Ramos (cell line): Measurements from ENCODE around the gene HOXB9.

Experiments used
- in situ Hi-C: fragments of 300-500 bp; cut with MboI; formaldehyde crosslinking; loops from one replicate; pipeline ENCODE4 v1.14.3; 2022; ENCODE audit warnings: low sequenced_read_pairs; ENCODE audit not compliant: unreplicated experiment

Gene HOXB9

DNA sequence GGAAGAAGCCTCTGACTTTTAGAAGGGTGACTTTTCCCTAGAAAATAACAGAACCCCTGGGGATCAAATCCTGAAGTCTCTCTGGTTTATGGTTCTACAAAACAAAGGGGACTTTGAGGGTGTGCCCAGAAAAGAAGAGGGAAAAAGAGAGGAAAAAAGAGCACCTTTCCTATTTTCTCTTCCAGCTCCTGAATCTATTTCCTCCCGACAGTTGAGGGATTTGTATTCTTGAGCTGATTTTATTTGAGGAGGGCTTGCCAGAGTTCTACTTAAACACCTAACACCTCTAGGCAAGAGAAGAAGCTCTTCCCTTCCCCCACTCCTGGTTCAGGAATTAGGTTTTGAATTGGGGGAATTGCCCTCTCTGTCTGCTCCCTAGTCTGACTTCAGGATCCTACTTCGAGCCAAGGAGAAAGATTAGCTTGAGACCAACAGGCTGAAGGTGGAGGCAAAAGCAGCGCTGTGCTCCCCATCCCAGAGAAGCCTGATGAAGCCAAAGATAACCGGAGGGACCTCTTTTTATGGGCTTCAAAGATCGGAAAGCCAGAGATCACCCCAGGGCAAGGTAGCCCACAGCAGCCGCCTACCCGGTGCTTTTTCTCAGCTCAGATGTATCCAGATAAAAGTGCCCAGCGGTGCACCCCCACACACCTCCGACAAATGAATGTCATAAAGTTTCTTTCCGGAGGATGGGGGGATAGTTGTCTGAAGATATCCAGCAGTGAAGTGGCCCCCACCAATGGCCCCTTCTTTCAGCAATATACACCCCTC is 36.9 kb downstream of the HOXB9 start:
- in situ Hi-C loops: no loop called here

DNA sequence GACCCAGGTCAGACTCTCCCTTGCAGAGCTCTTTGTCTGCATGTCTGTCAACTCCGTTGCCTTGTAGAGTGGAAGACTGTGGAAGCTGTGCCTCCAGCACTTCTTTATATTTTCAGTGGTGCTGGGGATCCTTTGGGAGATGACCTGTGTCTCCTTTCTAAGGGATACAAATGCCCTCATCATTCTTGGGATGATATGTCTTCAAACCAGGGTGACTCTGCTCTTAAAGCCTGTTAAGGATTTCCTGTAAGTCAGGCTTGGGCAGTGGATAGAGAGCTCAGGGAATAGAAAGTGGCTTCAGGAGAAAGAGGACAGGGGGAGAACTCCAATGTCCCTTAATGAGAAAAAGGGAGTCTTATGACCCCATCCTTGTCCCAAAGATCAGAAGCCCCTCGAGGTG is 37.6 kb downstream of the HOXB9 start:
- in situ Hi-C loops: no loop called here

DNA sequence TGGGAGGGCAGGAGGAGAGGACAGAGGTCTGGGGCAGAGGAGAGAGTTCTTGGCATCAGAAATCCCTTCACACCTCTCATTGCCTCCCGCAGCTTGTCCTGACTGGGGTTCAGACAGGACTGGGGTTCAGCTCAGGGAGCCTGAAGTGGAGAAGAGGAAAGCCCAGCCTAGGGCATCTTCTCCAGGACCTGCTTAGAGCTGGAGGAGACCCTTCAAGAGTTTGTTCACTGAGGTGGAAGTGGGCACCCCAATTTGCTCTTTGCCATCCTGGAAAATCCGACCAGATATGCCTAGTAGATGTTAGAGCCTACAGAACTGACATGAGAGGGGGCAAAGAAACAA is 38.1 kb downstream of the HOXB9 start:
- in situ Hi-C loops: no loop called here

DNA sequence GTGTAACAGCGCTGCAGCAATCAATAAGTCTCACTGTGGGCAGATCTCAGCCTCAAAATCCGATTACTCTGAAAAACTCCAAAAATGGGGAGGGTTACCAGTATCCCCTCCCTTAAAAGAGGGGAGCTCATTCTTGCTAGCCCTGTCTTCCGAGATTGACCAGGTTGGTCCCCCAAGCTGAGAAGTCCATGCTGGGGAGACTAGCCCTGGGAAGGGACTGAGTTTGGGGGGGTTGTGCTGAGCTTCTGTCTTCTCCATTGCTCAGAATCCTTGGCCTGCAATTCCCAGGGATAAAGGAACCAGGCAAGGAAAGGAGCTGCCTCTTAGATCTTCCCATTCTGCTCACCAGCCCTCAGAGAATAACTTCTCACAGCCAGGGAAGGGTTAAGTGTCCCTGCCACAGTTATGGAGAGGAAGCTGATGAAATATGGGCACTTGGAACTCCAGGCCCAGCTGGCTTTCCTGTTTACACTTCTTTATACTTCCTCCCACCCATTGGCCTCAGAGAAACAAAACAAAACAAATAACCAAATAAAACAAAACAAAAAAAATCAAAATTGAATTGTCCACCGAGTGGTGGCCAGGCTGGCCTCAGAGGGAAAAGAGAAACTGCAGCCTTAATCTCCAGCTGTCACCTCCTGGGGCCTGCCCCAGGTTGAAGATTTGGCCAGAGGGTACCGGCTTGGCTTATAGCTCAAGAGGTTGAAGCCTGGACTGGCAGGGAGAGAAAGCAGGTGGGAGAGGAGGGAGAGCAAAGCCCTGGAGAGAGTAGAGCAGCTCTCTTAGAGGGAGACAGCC is 38.7 kb downstream of the HOXB9 start:
- in situ Hi-C loops: no loop called here

DNA sequence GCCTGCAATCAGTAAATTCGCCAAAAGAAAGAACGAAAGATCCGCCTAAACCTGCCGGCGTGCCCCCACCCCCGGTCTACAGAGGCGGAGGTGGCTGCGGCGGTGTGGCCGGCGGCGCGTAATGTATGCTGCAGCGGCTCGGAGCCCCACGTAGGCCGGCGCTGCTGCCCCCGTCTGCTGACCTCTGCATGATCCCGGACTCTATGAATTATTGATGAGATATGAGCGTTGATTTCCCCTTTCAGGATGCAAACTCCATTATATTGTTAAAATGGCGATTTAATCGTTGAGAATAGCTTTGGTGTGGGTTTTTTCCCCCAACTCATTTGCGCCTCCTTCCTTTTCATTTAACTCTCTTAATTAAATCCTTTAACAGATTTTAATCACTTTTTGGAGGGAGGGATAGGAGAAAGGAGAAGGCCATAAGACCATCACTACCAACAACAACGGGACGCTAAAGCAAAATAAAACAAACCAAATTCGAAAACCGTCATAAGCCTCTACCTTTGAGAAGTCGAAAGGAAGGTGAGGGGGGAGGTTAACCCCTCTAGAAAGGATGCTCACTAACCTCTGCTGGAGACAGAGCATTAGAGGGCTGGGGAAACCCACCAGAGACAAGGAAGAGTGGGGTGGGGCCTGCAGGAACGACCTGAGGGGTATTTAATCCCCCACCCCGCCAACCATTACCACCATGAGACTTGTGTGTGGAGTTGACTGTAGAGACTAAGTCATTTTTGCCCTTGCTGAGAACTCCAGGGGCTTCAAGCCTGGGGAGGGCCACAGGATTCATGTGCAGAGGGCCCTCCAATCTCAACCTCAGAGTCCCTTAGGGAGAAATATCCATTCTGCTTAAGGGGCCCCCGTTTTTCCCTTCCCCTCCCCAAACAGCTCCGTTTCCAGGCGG is 39.6 kb downstream of the HOXB9 start:
- in situ Hi-C loops: no loop called here

DNA sequence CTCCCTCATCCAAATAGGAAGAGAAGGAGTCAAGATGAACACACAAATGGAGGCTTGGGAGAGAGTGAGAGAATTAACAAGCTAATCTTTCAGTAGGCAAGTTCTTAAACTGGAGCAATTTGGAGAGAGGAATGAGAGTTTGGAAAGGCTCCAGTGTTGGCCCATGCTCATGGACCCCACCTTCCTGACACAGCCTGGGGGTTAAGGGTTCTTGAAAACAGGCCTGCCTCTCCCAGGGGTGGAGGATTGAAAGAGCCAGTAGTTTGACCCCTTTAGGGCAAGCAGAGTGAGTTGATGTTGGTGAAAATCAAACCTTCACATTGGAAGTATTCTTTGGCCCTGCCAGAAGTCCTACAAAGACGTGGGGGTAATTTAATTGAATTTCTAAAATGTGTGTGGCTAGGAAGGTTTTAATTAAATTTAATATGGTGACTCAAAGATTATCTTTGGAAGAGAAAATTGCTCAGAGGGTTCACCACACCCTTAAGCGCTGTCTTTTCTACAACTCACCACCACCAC is 41.9 kb downstream of the HOXB9 start:
- in situ Hi-C loops: no loop called here

DNA sequence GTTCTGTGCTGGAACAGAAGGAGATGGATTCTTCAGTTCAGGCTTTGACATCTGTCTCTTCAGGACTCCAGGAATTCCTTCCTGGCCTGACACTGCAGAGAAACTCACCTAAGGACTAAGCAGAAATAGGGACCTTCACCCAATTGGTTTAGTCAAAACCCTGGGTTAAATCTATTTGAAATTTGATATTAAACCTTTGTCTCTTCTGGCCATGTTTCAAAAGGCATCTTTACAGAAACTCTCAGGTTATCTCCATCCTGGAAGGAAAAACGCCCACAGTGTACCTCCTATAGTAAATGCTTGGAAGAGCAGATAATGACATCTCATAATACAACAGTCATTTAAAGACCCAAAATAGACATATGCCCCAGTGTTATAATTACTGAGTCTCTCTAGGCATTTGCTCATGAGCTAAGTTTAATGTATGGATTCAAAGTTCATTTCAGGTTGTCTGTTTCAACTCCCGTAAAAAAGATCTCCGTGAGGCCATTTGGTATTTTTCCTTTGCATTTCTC is 42.4 kb downstream of the HOXB9 start:
- in situ Hi-C loops: no loop called here

DNA sequence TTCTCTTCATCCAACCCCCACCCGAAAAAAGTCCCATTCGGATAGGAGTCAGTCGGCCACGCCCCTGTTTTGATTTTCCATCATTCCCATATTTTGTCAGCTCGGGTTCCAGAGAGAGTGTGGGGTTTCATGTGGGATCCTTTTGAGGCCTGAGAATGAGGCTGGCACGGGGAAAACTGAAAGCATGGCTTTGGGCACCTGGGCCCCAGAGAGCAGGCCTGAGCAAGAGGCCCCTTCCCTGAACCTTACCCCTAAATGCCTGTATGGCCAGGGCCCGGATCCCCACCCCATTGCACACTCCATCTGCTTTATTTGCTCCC is 43.4 kb downstream of the HOXB9 start:
- in situ Hi-C loops: no loop called here

DNA sequence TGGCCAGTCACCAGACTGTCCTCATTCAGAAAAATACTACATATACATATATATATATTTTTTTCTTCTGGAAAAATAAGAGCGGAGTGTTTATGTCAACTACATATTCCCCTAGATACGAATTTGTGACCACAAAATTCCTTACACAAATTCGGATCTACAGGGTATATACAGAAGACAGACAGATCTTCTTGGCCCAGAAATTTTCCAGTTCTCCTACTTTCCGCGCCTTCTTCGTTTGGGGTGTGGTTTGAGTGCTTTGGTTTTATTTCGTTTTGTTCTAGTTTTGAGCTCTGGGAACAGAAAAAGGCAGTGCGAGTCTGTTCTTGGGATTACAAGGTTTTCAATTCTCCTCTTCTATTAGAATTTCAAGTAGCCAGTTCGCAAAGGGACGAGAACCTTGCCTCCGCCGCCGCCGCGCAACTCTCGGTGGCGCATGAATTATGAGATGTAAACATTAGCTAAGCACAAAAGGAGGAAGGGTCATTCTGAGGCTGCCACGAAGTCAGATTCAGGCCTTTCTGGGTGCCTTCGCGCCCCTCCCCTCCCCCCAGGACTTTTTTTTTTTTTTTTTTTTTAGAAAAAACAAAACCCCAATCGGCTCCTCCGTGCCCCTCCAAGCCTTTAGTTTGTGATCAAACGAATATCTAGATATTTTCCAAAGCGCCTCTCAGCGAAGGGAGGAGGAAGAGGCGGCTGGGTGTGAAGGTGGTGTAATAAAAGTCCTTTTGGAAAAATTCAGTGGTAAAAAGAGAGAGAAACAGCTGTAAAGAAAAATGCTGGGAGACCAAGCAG is 46.2 kb downstream of the HOXB9 start:
- in situ Hi-C loops: no loop called here

DNA sequence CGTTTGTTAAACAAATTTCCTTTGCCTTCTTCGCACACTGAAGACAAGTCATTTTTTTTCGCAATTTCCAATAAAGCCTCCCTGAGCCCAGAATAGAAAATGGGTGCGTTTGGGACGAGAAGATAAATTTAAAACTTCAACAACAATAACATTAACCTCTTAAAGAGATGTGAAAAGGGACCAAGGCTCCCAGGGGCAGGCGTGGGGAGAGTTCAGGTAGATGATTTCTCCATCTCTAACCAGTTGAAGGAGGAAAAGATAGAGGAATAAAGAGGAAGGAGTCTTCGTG is 46.7 kb downstream of the HOXB9 start:
- in situ Hi-C loops: no loop called here

DNA sequence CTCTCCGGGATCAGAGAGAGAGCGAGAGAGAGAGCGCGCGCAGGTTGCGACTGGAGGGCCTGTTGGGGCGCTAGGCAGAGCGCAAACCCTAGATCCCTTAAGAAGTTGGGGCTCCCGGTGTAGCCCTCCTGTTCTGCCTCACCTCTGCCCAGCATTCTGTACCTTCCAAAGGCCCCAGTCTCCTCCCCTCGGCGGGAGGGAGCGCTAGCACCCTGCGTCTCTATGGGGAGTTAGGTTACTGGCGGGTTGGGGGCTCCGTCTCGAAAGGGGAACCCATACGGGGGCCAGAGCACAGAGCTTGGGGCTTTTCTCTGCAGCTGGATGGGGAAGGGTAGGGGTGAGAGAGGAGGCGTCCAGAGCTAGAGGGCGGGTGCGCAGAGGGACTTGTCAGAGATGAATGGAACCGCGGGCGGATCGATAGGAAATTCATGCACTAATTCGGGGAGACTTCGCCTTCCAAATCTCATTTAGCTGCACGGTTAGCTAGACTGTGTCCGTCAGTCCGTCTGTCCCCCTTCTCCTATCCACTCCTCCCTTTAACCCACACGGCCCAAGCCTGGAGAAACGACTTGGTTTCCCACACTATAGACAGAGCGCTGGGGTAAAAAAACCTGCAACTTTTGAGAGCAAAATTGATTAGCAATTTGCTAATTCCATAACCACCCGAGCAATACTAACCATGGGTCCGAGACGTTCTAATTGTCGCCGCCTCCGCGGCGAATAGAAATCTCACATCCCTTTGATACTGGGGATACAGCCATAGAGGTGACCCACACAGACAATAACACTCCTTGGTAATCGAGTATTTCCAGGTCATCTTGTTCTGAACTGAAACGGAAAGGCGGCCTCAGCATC is 47.3 kb downstream of the HOXB9 start:
- in situ Hi-C loops: no loop called here

DNA sequence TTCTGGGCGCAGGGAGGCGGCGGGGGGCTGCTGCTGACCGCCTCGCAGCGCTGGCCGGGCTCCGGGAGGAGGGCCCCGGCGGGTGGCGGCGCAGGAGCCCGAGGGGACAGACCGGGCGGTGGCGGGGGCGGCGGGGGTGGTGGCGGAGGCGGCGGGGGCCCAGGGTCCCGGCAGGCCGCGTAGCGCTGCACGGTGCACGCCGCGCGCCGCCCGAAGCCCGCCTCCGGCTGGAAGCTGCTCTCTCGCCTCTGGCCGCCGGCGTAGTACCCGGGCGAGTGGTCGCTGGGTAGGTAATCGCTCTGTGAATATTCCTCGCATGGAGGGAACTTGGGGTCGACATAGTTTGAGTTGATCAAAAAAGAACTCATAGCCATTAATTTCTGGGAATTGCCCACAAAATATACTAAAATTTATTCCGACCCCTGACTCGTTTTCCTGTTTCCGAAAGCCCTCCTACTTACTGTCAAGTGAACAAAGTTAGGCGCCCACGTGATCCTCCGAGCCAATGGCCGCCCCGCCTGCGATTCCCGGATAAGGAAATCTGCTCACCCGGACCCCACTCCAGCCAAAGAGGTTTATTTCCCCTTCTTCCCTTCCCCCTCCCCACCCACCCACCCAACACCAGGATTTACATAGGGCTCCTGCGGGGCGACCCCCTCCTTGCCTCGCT is 48.1 kb downstream of the HOXB9 start, which contains the start of gene HOXB4:
TSS of gene HOXB4 (minus strand) at position 405 of the 670 bp plus-strand sequence. CDS start at position 374, 31 bp downstream.
- in situ Hi-C loops: no loop called here

DNA sequence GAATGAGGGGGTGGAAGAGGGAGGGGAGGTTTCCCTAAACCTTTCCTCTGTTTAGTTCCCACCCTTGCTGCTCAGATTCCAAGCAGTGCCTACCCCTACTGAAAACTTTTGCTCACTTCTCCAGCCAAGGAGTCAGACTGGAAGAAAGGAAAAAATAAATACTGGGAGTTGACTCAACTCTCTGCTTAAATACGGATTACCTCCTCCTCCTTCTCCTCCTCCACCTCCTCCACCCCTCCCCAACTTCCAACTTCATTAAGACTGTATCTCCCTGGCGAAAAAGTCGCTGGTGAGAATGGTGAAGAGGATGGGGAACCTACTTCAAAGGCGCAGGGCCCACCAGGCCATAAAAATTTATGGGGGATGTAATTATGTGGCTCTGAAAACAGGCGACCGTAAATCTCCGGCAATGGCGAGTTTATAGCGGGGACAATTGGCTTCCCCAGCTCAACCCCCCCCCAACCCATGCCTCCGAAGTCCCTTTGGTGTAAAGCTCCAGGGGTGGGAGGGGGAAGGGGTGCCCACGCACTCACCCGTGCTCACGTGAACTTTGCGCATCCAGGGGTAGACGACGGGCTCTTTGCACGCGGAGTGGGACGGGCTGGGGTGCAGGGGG is 48.7 kb downstream of the HOXB9 start:
- in situ Hi-C loops: no loop called here

DNA sequence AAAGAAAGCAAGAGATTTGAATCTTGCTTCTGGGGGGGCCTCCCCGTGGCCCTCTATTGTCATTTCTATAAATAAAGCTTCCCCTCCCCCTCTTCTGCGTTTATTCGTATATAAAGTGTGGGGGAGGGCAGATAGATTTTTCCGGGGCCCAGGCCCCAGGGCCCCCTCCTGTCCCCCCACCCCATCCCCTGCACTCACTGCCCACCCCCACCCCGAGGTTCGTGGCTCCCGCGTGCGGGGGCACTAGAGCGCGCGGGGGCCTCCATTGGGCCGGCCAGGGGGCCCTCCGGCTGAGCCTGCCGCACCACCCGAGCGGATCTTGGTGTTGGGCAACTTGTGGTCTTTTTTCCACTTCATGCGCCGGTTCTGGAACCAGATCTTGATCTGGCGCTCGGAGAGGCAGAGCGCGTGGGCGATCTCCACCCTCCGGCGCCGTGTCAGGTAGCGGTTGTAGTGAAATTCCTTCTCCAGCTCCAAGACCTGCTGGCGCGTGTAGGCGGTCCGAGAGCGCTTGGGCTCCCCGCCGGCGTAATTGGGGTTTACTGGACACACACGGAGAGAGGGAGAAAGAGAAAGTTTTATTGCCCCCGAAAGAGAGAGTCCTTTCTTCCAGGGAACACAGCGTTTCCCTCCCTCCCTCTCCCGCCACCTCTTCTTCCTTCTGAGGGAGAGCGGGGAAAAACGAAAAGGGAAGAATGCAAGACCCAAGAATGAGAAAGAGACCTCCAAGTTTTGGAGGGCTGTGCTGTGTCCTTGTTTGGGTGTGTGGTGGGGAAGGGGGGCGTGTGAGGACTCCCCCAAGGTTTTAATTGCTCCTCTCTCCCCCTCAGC is 49.5 kb downstream of the HOXB9 start:
- in situ Hi-C loops: no loop called here

DNA sequence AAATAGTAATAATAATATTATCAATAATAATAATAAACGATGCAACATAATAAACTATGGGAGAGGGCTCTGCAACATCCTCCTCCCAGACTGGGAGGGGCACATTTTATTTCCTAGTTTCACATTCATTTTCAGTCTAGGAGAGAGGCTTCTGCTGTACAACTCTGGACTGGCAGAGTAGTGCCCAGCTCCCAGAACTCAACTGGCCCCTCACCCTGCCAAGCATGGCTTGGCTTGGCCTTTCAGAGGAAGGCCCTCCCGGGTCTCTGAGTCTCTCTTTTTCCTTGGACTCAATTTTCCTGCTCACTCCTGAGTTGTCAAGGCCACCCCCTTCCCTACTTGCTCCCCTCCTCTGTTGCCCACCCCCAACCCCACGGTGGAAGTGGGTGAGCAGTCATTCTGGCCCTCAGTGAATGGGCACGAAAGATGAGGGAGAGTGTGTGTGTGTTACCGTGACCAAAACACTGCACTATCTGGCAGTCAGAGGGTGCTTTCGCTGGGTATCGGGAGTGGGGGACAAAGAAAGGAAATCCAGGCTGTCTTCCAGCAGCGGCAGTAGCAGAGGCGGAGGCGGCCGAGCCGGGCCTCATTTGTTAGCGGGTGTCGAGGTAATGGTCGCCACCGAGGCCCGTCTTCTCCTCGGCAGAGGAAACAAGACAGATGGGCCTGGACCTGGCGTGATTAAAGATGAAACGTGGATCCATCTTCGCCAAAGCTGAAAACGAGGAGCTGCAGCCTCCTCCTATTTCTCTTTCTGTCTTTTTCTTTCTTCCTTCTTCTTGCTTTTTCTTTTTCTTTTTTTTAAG is 50.3 kb downstream of the HOXB9 start:
- in situ Hi-C loops: no loop called here

DNA sequence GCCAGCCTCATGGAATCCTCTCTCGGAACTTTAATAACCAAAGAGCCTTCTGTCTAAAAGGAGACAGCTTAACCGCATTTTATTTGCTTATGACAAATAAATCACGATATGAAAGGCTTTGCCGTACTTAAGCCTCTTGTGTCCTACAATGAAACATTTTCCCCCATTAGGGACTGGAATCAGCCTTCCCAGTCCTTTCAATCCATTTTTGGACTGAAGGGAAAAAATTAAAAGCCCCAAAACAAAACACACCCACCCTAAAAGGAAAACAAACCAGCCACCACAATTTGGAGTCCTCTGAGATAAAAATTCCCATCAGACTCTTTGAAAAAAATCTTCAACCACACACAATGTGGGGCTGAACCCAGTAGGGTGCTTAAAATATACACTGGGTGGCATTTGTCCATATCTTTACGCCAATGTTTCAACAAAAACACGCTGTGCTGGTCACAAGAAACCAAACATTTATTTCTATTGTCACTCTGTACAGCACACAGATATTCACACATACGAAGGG is 51.0 kb downstream of the HOXB9 start:
- in situ Hi-C loops: no loop called here
